HG03571 (cell line): ENCODE results near the gene PARP8.

Experiments used
- ATAC-seq: cut with Tn5 transposase; IDR thresholded peaks from one replicate; pipeline ENCODE4 v1.9.1; 2021; ENCODE audit not compliant: unreplicated experiment

PARP8 gene

GRCh38 chr5:50724262-50724661, 57.8 kb downstream of the PARP8 start:
- ATAC-seq, result no peak

GRCh38 chr5:50725800-50726474, 59.5 kb downstream of the PARP8 start:
- ATAC-seq, result no peak

- no peak for ATAC-seq
Measured at GRCh38 chr5:50726475-50727148, 60.2 kb downstream of the PARP8 start.

- no peak for ATAC-seq
Measured at GRCh38 chr5:50727149-50727496, 60.7 kb downstream of the PARP8 start.

- no peak for ATAC-seq
Measured at GRCh38 chr5:50727845-50728244, 61.4 kb downstream of the PARP8 start.

- ATAC-seq, result no peak
Measured at GRCh38 chr5:50730336-50730735, 63.9 kb downstream of the PARP8 start.

- no peak for ATAC-seq
Measured at GRCh38 chr5:50730841-50731240, 64.4 kb downstream of the PARP8 start.

- ATAC-seq, result no peak
Measured at GRCh38 chr5:50733741-50734140, 67.3 kb downstream of the PARP8 start.

GRCh38 chr5:50738864-50739263, 72.4 kb downstream of the PARP8 start:
- ATAC-seq, result no peak

GRCh38 chr5:50740832-50741231, 74.4 kb downstream of the PARP8 start:
- ATAC-seq, result no peak

- ATAC-seq, result peak; percentile 60
Measured at GRCh38 chr5:50744776-50745175, 78.3 kb downstream of the PARP8 start.

GRCh38 chr5:50745221-50745910, 78.9 kb downstream of the PARP8 start:
- ATAC-seq, result no peak

GRCh38 chr5:50749181-50749580, 82.7 kb downstream of the PARP8 start:
- ATAC-seq, result no peak

- no peak for ATAC-seq
Measured at GRCh38 chr5:50749873-50750272, 83.4 kb downstream of the PARP8 start.

GRCh38 chr5:50751064-50751657, 84.7 kb downstream of the PARP8 start:
- peak; percentile 90 for ATAC-seq

- no peak for ATAC-seq
Measured at GRCh38 chr5:50752800-50753199, 86.4 kb downstream of the PARP8 start.

GRCh38 chr5:50759526-50760270, 93.3 kb downstream of the PARP8 start:
- ATAC-seq, result no peak

- ATAC-seq, result no peak
Measured at GRCh38 chr5:50763351-50763750, 96.9 kb downstream of the PARP8 start.

- ATAC-seq, result no peak
Measured at GRCh38 chr5:50763846-50764245, 97.4 kb downstream of the PARP8 start.

GRCh38 chr5:50766042-50766441, 99.6 kb downstream of the PARP8 start:
- no peak for ATAC-seq

- no peak for ATAC-seq
Measured at GRCh38 chr5:50766462-50766861, 100.0 kb downstream of the PARP8 start.
